ENCODE data around the gene HELZ2.

DNA sequence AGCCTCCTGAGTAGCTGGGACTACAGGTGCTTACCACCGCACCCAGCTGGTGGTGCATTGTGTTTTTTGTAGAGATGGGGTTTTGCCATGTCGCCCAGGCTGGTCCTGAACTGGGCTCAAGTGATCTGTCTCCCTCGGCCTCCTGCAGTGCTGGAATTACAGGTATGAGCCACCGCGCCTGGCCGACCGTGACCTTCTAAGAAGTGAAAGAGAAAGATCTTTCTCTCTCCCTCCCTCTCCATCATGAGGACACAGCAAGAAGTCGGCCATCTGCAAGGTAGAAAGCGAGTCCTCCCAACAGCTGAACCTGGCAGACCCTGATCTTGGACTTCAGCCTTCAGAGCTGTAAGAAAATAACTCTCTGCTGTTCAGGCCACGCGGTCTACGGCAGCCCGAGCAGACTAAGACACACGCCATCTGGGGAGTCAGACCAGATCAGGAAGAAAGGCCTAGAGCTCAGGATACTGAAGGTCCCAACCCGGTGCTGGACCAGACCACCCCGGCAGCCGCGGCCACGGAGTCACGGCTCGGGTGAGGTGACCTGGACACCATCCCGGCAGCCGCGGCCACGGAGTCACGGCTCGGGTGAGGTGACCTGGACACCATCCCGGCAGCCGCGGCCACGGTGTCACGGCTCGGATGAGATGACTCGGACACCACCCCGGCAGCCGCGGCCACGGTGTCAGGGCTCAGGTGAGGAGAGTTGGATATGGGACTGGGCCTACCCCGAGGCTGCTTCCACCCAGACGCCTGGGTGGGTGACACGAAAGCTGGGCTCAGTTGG, 43.2 kb upstream of the HELZ2 start:
- no peak for TF ChIP-seq EZH2 (IDR thresholded peaks at IDR 0.05; ENCODE audit: low read length, unreplicated experiment)
- TF ChIP-seq CTCF (conservative IDR thresholded peaks at IDR 0.05; ENCODE audit: low read depth, low read length): no peak
- no peak for TF ChIP-seq EZH2phosphoT487 (IDR thresholded peaks at IDR 0.05; ENCODE audit: borderline replicate concordance, low read length)

Measured in PC-3 (cell line).